ENCODE results near the gene USF2.

Gene USF2

DNA sequence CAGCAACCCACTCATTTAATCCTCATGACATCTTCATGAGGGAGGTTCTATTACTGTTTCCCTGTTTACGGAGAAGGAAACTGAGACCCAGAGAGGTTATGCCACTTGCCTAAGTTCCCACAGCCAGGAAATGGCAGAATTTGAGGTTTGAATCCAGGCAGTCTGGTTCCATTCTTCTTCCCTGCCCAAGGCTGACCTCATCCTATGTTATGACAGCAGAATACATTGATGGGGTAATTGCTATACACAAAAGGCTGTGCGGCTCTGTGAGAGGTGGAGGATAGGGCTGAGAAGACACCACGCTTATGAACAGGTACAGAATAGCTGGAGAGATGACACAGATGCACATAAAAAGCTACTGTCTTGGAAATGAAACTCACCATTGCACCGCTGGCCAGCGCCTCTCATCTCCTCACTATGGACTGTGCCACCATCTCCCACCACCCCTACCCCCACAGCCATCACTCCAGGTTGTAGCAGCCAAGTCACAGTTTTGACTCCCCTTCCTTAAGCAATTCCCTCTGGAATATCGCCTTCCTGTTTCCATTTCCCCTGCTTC, 34.7 kb downstream of the USF2 start:
- no peak for DNase-seq

GRCh38 chr19:35304036-35304435, 35.3 kb downstream of the USF2 start:
- no peak for DNase-seq

- DNase-seq, result no peak
These were observed 36.4 kb downstream of the USF2 start for GRCh38 chr19:35305181-35305580.

- no peak for DNase-seq
These were observed 37.9 kb downstream of the USF2 start for GRCh38 chr19:35306473-35307246.

GRCh38 chr19:35307931-35308330, 39.2 kb downstream of the USF2 start:
- no peak for DNase-seq

- no peak for DNase-seq
These were observed 40.1 kb downstream of the USF2 start for GRCh38 chr19:35308910-35309309.

GRCh38 chr19:35309481-35310279, 40.9 kb downstream of the USF2 start:
- no peak for DNase-seq

- DNase-seq, result no peak
These were observed 41.6 kb downstream of the USF2 start for GRCh38 chr19:35310331-35310730.

DNA sequence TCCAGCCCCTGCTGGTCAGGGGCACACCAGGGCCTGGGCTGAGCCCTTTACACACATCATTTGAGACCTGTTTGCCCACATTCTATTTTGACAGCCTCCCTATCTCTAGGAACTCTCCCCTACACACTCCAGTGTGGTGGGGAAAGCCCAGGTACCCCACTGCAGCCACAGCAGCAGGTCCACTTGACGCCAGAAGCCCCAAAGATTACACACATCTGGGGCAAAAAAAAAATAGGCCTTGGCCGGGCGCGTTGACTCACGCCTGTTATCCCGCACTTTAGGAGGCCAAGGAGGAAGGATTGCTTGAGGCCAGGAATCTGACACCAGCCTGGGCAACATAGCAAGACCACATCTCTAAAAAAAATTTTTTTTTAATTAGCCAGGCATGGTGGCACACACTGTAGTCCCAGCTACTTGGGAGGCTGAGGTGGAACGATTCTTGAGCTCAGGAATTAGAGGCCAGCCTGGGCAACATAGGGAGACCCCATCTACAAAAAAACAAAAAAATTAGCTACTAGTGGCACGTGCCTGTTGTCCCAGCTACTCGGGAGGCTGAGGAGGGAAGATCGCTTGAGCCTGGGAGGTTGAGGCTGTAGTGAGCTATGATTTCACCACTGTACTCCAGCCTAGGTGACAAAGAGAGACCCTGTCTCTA, 42.2 kb downstream of the USF2 start:
- no peak for DNase-seq

DNA sequence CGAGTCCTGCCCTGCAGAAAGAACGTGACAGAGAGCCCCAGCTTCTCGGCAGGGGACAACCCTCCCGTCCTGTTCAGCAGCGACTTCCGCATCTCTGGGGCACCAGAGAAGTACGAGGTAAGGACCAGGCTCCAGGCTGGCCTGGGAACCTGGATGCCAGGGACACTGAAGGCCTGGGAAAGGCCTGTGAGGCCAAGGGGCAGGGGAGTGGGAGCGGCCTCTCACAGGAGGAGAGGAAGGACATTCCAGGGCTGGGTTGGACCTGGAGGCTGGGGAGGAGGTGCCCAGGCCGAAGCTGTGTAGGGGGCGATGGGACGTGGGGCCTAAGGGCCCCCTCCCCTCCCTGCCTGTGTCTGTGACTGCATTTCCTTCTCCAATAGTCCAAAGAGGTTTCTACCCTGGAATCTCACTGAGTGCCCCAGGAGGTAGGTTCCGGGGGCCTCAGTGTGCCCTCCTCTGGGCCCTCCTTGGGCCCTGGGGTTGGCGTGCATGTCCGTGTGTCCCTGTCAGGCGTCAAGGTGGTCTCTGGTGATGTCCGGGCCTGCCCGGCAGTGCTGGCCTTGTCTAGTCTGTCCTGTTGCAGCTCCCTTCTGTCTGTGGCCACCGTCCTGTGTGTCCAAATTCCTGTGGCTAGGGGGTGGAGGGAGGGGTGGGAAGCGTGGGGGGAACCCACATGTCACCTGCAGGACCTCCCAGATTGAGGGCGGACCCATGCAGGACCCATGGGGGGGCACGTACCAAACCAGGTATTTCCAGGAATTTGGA, 43.3 kb downstream of the USF2 start:
- no peak for DNase-seq

DNA sequence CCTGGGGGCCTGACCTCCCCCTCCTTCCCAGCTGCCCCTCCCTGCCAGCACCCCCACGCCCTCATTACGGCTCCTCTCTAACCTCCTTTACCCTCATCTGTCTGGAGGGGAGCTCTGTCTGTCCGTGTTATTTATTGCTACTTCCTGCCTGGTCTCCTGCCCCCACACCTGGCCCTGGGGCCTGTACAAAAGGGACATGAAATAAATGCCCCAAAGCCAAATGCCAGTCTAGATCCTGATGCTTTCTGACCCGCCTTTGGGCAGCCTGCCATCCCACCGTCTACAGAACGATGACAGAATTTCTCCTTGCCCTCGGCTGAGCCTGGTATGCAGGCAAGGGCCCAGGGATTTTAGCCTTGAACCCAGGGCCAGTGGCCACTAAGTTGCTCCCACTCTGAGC, 44.8 kb downstream of the USF2 start:
- no peak for DNase-seq

DNA sequence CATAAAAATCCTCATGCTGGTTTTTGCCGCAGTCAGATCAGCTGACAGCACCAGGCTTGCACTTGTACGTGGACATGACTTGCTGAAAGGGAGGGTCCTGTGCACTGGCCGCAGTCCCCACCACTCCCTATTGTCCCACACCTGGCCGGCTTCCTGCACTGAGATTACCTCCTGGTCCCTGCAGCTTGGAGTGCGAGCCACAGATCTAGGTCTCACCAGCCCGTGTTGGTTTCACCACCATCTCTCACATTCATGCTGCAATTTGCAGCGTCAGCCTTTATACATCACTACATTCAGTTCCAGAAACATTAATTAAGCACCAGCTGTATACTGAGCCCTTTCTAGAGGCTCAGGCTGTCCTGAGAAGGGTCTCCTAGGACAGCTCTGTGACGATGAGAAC, 45.3 kb downstream of the USF2 start:
- DNase-seq, result no peak

DNA sequence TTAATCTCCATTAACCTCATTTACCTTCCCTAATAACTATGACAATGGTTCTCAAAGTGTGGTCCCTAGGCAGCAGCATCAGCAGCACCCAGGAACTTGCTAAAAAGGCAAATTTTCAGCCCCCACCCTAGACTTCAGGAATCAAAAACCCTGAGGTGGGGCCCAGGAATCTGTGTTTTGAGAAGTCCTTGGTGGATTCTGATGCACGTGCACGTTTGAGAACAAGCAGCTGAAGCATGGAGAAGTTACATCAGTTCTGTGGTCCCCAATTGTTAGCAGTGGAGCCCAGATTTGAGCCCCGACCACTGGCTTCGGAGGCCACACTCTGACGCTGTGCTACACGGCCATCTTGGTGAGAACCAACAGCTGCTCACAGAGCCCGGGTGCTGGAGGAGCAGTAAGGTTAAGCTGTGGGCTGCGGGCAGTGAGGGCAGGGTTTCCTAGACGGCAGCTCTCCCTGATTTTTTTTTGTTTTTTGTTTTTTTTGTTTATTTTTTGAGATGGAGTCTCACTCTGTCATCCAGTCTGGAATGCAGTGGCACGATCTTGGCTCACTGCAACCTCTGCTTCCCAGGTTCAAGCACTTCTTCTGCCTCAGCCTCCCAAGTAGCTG, 46.2 kb downstream of the USF2 start:
- no peak for DNase-seq

DNA sequence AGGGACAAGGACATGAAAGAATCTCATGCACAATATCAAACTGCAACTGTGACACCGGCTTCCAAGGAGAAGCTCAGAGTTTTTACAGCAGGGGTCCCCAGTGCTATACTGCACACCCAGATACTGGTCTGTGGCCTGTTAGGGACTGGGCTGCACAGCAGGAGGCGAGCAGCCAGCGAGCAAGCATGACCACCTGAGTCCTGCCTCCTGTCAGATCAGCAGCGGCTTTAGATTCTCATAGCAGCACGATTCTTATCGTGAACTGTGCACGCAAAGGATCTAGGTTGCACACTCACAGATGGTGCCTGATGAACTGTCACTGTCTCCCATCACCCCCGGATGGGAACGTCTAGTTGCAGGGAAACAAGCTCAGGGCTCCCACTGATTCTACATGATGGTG, 47.1 kb downstream of the USF2 start:
- DNase-seq, result no peak

DNA sequence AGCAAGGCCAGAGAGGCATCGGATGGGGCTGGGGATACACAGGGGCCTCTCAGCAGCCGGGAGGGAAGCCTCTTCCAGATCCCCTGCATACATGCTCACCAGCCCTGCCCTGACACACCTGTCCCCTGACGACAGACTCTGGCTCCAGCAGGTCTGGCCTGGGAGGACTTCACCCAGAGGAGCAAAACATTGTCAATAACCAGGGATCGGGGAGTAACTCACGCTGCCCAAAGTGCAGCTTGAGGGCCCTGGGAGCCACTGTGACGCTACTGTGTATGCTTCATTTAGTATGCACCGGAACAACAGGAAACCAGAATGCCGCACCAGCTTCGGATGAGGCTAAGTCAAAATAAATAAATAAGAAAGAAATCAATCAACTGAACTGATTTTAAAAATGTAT, 47.8 kb downstream of the USF2 start:
- DNase-seq, result no peak

DNA sequence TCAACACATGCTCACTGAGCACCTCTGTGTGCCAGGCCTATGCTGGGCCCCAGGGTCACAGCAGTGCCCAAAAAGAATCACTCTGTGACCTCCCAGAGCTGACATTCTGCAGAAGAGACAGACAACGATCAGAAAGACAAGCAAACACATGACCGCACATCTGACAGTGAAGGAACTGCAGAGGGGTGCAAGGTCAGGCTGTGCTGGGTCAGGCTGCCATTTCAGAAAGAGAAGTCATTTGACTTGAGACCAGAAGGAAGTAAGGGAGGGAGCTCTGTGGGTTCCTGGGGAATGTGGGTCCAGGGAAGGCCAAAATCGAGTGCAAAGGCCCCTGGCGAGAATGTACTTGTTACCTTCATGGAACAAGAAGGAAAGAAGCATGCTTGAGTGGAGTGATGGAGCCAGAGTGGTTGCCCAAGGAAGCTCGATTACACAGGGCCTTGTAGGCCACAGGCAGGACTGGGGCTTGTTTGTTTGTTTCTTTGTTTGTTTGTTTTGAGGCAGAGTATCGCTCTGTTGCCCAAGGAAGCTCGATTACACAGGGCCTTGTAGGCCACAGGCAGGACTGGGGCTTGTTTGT, 48.8 kb downstream of the USF2 start:
- DNase-seq, result no peak

DNA sequence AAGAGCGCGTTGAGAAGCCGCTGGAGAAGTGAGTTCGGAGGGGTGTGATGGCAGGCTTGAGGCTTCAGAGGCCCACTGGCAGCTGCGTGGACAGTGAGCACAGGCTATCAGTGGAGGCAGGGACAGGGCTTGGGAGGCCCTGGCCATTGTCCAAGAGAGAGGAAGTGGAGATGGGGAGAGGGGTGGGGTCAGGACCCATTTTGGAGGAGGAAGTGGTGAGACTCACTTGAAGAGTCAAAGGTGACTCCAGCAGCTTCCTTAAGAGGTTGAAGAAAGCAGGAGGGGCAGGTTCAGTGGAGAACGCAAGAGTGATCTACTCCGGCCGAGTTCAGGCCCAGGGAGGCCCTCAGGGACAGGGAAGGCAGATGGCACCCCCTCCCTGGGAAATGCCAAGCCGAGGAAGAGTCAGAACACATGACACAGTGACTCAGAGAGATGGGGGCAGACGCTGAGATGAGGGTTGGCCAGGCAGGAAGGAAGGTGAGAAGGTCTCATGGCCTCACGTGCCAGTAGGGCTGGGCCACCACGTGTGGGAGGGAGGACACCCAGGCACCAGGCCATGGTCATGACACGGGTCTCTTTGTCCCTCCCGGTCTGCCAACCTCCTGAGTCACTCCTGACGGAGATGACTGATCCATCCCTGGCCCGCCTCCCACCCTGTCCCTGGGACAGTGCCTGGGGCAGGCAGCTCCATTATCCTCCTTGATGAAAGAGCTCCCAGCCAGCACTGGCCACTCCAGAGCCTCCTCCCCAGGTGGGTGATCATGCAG, 50.1 kb downstream of the USF2 start:
- DNase-seq, result no peak

DNA sequence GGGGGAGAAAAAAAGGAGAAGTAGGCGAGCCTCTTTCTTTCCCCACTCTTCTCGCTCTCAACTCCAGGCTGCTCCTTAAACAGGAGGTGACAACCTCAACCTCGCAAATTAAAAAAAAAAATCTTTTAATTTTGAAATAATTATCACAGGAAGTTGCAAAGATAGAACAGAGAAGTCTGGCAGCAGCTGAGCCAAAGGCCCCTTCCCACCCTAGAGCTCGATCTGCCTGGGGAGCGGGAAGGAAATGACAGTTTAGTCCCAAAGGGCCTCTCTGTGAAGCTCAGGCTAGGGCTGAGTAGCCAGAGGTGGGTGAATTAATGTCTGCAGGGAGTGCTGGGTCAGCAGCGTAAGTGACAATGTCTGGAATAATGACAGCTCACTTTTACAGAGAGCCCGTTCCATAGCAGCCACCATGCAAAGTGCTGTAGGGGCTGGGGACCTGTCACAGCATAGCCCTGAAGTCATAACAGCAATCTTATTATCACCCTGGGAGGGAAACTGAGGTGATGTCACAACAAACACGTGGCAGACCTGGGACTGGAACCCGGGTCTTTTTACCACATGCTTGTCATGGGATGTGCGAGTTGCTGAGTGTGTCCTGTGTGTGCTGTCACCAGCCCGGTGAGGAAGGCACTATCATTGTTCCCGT, 51.4 kb downstream of the USF2 start:
- no peak for DNase-seq

GRCh38 chr19:35321291-35321690, 52.5 kb downstream of the USF2 start:
- no peak for DNase-seq

DNA sequence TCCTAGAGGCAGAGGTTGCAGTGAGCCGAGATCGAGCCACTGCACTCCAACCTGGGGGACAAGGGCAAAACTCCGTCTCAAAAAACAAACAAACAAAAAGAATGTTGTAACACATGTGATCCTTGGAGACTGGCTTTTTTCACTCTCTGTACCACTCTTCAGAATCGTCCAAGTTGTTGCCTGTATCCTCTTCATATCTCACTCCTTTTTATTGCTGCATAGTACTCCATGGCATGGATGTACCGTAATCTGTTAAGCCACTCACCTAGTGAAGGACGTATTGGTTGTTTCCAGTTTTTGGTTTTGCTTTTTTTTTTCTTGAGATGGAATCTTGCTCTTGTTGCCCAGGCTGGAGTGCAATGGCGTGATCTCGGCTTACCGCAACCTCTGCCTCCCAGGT, 53.3 kb downstream of the USF2 start:
- DNase-seq, result no peak

DNA sequence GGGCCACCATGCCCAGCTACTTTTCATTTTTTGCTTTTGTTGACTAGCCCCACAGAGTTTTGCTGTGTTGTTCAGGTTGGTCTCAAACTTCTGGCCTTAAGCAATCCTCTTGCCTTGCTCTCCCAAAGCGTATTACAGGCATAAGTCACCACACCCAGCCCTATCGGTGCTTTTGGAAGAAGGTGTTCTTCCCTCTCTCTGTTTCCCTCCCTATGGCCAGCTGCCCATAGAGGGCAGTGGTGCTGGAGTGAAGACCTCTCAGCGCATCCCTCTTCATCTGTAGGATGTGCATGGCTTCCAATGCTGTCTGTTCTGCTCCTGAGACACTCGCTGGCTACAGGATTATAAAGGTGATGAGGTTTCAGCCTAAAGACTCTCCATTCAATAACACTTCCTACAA, 58.9 kb downstream of the USF2 start:
- no peak for DNase-seq

Measured in NCI-H524 treated with DMSO at 0.1 percent for 48 hours (cell line).